HG03280 (cell line): ENCODE measurements around the gene EEF1E1.
A peak's percentile ranks its signal among the peaks of the same experiment; 100 is the strongest.
"Not testable (repeated sequence)": the region's sequence is repeated elsewhere in the genome, so short reads cannot be mapped to it uniquely, and the experiment has no call there.

Source experiments
- ATAC-seq: cut with Tn5 transposase; IDR thresholded peaks from one replicate; pipeline ENCODE4 v1.9.1; 2021; ENCODE audit warnings: mild to moderate bottlenecking, moderate library complexity; ENCODE audit not compliant: unreplicated experiment

The EEF1E1 gene

GRCh38 chr6:8064638-8065518, 37.5 kb downstream of the EEF1E1 start:
- no peak for ATAC-seq

GRCh38 chr6:8063761-8064637, 38.3 kb downstream of the EEF1E1 start, which contains the start of gene BLOC1S5:
Gene BLOC1S5, minus strand, starts transcription at chr6:8064389. Its CDS starts 13 bp downstream, at chr6:8064376.
- peak; percentile 85 for ATAC-seq

GRCh38 chr6:8061736-8062135, 40.6 kb downstream of the EEF1E1 start:
- no peak for ATAC-seq

GRCh38 chr6:8060346-8060745, 42.0 kb downstream of the EEF1E1 start:
- ATAC-seq, result no peak

GRCh38 chr6:8059129-8059528, 43.2 kb downstream of the EEF1E1 start:
- ATAC-seq, result no peak

- ATAC-seq, result no peak
Observed at GRCh38 chr6:8057793-8058192, 44.6 kb downstream of the EEF1E1 start.

GRCh38 chr6:8057263-8057662, 45.1 kb downstream of the EEF1E1 start:
- ATAC-seq, result no peak

GRCh38 chr6:8054276-8054675, 48.1 kb downstream of the EEF1E1 start:
- ATAC-seq, result no peak

- ATAC-seq, result no peak
Observed at GRCh38 chr6:8047541-8048292, 54.6 kb downstream of the EEF1E1 start.

- ATAC-seq, result not testable (repeated sequence)
Observed at GRCh38 chr6:8045769-8046168, 56.6 kb downstream of the EEF1E1 start.

- no peak for ATAC-seq
Observed at GRCh38 chr6:8043221-8043620, 59.1 kb downstream of the EEF1E1 start.

- no peak for ATAC-seq
Observed at GRCh38 chr6:8041913-8042583, 60.3 kb downstream of the EEF1E1 start.

GRCh38 chr6:8034107-8034506, 68.2 kb downstream of the EEF1E1 start:
- not testable (repeated sequence) for ATAC-seq

- no peak for ATAC-seq
Observed at GRCh38 chr6:8030920-8031319, 71.4 kb downstream of the EEF1E1 start.
